DND-41 (cell line): ENCODE results near the gene PTTG2.
A peak's percentile ranks its signal among the peaks of the same experiment; 100 is the strongest.

Experiments used
- ATAC-seq: fragments of 200-7000 bp; cut with Tn5 transposase; 3 replicates; pipeline ENCODE4 v1.9.1; 2021; ENCODE audit warnings: low read depth; ENCODE audit not compliant: insufficient read depth
- DNase-seq: peaks from one replicate; pipeline ENCODE4 v3.0.0-alpha.2; 2020
- H2AFZ ChIP-seq: 2 replicates; pipeline ENCODE4 v1.6.0; 2012; ENCODE audit warnings: low read depth, low read length
- H3K27ac ChIP-seq: 2 replicates; pipeline ENCODE4 v1.5.1; 2012; ENCODE audit warnings: low read length, inconsistent platforms
- H3K27me3 ChIP-seq: fragments of 200-600 bp; sonication (generic); 2 replicates; pipeline ENCODE4 v1.6.0; 2012; ENCODE audit warnings: low read length, mild to moderate bottlenecking, inconsistent platforms; ENCODE audit not compliant: insufficient read depth, poor library complexity
- H3K36me3 ChIP-seq: 2 replicates; pipeline ENCODE4 v1.5.1; 2012; ENCODE audit warnings: low read length, inconsistent platforms; ENCODE audit not compliant: insufficient read depth
- H3K4me1 ChIP-seq: 2 replicates; pipeline ENCODE4 v1.5.1; 2012; ENCODE audit warnings: mild to moderate bottlenecking, low read length; ENCODE audit not compliant: insufficient read depth
- H3K4me2 ChIP-seq: 2 replicates; pipeline ENCODE4 v1.6.0; 2012; ENCODE audit warnings: mild to moderate bottlenecking, moderate library complexity, low read length, inconsistent platforms; ENCODE audit not compliant: insufficient read depth
- H3K4me3 ChIP-seq, 2 experiments: fragments of 200-600 bp in 1 of 2; shearing (Covaris generic) in 1 of 2; 2 replicates each; pipeline ENCODE4 v1.5.1; 2012 to 2016; ENCODE audit warnings: inconsistent platforms in 2 of 2, low read length in 2 of 2, mild to moderate bottlenecking in 2 of 2, low read depth in 1 of 2, moderate library complexity in 1 of 2
- H3K79me2 ChIP-seq: 2 replicates; pipeline ENCODE4 v1.6.0; 2012; ENCODE audit warnings: low read length, inconsistent platforms; ENCODE audit not compliant: insufficient read depth
- H3K9ac ChIP-seq: 2 replicates; pipeline ENCODE4 v1.6.0; 2012; ENCODE audit warnings: low read depth, mild to moderate bottlenecking, inconsistent platforms, low read length, moderate library complexity
- H3K9me3 ChIP-seq: 2 replicates; pipeline ENCODE4 v1.5.1; 2012; ENCODE audit warnings: low read length, moderate library complexity, mild to moderate bottlenecking, inconsistent platforms; ENCODE audit not compliant: insufficient read depth, severe bottlenecking
- H4K20me1 ChIP-seq: 2 replicates; pipeline ENCODE4 v1.6.0; 2012; ENCODE audit warnings: low read length; ENCODE audit not compliant: insufficient read depth
- CTCF ChIP-seq: IDR thresholded peaks from 2 replicates; pipeline ENCODE4 v1.5.1; 2012; ENCODE audit warnings: borderline replicate concordance, low read length, moderate library complexity, mild to moderate bottlenecking; ENCODE audit not compliant: poor library complexity, severe bottlenecking; ENCODE audit errors: extremely low read depth
- EZH2 ChIP-seq: IDR thresholded peaks from 3 replicates; pipeline ENCODE4 v1.6.1; 2012; ENCODE audit warnings: borderline replicate concordance, low read depth, mild to moderate bottlenecking, moderate library complexity, low read length, inconsistent platforms; ENCODE audit not compliant: severe bottlenecking

PTTG2 gene

DNA sequence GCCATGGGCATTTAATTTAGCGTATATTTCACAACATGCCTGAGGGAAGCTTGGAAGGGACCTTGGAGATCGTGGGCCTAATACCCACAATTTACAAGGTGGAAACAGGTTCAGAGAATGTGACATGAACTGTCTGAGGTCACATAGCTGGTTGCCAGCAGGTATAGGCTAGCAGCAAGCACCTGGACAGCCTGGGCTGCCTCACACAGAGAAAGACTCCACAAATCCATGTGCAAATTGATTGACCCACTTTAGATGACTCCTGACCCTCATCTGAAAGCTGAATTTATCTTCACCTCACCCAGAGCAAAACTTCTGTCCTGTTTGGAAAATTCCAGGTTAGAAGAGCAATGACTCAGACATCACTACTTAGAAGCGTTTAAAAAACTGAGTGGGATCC is 5.8 kb downstream of the PTTG2 start:
- peaks cover 2% of the 10 kb centered on the region for H3K9me3 ChIP-seq
- H3K36me3 ChIP-seq = no peaks in the 10 kb centered on the region
- no peaks in the 10 kb centered on the region for H3K79me2 ChIP-seq
- H3K27ac ChIP-seq = no peak overlapping the region
- ATAC-seq (no peak), DNase-seq (no peak)
- no peak overlapping the region for H2AFZ ChIP-seq
- H3K9ac ChIP-seq = no peak overlapping the region
- H3K4me2 ChIP-seq = no peak overlapping the region
- no peak overlapping the region for H3K4me3 ChIP-seq
- no peaks in the 10 kb centered on the region for H3K4me1 ChIP-seq
- TF ChIP-seq EZH2 (no peak), CTCF (no peak)
- no peaks in the 10 kb centered on the region for H4K20me1 ChIP-seq
- no peaks in the 10 kb centered on the region for H3K27me3 ChIP-seq

DNA sequence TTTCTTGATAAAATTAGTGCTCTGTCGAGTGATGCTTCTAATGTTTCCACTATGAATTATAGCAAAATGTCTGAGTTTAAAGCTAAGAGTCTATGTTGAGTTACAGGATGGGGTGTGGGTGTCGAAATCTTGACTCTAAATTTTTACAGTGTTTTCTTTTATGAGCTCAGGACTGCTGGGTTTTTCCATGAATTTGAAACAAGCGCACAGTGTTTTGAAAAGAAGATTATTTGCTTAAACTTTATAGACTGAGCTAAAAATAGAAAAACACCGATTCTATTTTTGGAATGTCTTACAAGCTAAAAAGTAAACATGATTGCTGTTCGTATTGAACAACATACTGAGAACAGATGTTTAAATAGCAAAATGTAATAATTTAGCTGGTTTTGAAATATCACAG is 7.5 kb downstream of the PTTG2 start:
- Histone ChIP-seq H3K27ac (no peak overlapping the region), H3K79me2 (no peaks in the 10 kb centered on the region), H3K36me3 (no peaks in the 10 kb centered on the region), H3K9me3 (peaks cover 2% of the 10 kb centered on the region), H2AFZ (no peak overlapping the region), H4K20me1 (no peaks in the 10 kb centered on the region), H3K4me3 (no peak overlapping the region), H3K4me1 (no peaks in the 10 kb centered on the region), H3K4me2 (no peak overlapping the region), H3K27me3 (no peaks in the 10 kb centered on the region), H3K9ac (no peak overlapping the region)
- no peak for ATAC-seq
- TF ChIP-seq EZH2 (no peak), CTCF (no peak)
- no peak for DNase-seq

DNA sequence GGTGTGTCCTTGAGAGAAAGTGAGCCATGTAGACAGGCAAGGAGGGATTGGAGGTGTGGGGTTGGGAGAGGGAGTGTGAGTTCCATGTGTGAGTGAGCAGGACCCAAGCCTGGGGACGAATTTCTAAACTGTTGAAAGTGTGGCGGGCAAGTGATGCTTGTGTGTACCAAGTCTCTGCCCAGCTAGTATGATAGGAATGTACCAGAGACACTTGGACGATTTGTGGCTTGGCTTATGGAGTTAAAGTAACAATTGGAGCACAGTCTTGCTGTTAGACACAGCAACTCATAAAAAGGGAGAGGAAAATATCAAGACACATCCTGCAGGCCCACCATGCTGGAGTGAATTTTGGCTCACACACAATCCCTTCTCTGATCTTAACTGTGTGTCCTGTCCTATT is 8.5 kb downstream of the PTTG2 start:
- no peak overlapping the region for H3K4me3 ChIP-seq
- H3K36me3 ChIP-seq = no peaks in the 10 kb centered on the region
- H3K9ac ChIP-seq = no peak overlapping the region
- no peak overlapping the region for H3K4me2 ChIP-seq
- no peak for ATAC-seq
- no peak overlapping the region for H2AFZ ChIP-seq
- TF ChIP-seq CTCF = no peak
- TF ChIP-seq EZH2 = no peak
- no peaks in the 10 kb centered on the region for H3K79me2 ChIP-seq
- H4K20me1 ChIP-seq = no peaks in the 10 kb centered on the region
- H3K9me3 ChIP-seq = peaks cover 2% of the 10 kb centered on the region
- no peaks in the 10 kb centered on the region for H3K27me3 ChIP-seq
- H3K27ac ChIP-seq = no peak overlapping the region
- H3K4me1 ChIP-seq = no peaks in the 10 kb centered on the region
- DNase-seq = no peak

- no peak overlapping the region for H3K27ac ChIP-seq
- no peaks in the 10 kb centered on the region for H3K79me2 ChIP-seq
- no peak overlapping the region for H2AFZ ChIP-seq
- peak; percentile 72 for ATAC-seq
- no peaks in the 10 kb centered on the region for H3K36me3 ChIP-seq
- peak; percentile 54 for DNase-seq
- H3K4me3 ChIP-seq = no peak overlapping the region
- H3K4me1 ChIP-seq = no peaks in the 10 kb centered on the region
- no peaks in the 10 kb centered on the region for H4K20me1 ChIP-seq
- H3K9me3 ChIP-seq = peaks cover 2% of the 10 kb centered on the region
- no peak overlapping the region for H3K4me2 ChIP-seq
- TF ChIP-seq EZH2 (no peak), CTCF (peak; percentile 61)
- no peak overlapping the region for H3K9ac ChIP-seq
- no peaks in the 10 kb centered on the region for H3K27me3 ChIP-seq
Observed at GRCh38 chr4:37970702-37971101, 10.5 kb downstream of the PTTG2 start.
